NCI-H2171 (cell line): ENCODE results near the gene GIT1.

ENCODE experiments used
- DNase-seq: peaks from one replicate; lab custom pipeline; 2025; lab: John Stamatoyannopoulos, UW

Gene GIT1

DNA sequence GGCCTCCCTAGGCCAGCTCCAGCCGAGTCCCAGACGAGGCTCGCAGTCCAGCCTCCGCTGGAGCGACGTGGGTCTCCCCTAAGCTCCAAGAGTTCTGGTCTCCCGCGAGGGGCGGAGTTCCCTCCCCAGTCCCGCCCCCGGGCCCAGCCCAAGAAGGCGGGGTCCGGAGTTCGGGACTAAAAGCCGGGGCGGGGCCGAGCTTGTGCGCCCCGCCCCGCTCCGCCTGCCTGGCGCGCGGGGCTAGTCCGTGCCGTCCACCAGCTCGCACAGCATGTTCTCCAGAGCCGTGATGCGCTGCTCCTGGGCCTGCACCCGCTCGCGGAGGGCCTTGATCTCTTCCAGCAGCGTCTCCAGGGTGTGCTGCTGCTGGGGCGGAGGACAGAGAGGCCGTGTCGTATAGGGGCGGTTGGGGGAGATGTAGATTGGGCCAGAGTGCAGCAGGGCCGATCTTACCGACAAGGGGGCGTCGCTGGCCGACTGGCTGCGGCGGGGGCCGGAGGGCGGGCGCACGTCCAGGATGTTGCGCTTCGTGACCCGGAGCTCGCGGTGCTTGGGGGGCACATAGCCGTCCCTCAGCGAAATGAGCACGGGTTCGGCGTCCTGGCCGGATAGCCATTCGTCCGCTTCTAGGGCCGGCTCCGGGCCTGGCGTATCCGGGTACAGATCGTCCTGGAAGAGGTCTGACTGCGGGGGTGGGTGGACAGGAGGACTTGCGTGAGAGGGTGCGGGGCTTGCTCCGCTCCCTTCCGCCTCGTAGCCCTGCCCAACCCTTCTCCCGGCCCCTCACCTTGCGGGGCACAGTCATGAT lies 26.2 kb upstream of the GIT1 start:
- DNase-seq = peak; percentile 70

DNA sequence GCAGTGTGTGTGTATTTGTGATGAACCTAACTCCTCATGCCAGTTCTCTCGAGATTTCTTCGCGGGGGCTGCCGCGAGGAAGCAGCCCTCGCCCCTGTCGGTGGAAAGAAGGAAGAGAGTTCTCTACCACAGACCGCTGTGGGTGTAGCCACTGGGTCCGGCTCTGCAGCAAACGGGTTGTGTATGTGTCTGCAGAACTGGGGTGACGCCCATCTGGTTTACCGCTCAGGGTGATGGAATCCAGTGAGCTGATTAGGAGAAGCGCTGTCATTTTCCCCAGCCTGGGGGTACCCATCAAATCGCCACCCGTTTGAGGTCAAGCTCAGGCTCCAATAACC lies 25.6 kb upstream of the GIT1 start:
- DNase-seq = no peak

DNA sequence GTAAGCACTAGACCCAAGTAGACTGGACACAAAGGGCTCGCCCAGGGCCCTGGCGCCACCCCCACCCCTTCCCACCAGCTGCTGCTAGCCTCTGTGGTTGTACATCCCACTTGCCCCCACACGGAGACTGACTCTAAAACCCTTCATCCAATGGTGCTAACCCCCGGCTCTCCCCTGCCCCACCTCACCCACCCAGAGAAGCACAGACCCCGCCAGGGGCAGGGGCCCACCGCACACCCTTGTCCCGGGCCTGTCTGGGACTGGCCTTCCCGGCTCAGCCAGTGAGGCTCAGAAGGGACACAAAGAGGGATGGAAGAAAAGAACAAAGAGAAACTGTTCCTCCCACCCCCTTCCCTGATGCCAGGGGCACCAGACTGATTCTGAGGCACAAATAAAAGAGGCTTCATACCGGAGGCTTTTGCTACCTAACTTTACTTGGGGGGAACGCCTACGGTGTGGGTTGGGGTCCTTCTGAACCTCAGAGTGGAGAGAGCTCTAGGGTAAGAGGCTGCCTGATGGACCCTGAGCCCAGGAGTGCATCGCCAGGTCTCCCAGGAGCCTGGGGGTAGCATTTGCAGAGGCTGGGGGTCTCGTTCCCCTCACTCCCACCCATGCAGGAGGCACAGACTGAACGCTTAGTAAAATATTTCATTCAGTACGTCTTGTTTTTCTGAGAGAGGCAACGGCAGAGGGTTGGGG lies 25.1 kb upstream of the GIT1 start:
- DNase-seq = no peak

DNA sequence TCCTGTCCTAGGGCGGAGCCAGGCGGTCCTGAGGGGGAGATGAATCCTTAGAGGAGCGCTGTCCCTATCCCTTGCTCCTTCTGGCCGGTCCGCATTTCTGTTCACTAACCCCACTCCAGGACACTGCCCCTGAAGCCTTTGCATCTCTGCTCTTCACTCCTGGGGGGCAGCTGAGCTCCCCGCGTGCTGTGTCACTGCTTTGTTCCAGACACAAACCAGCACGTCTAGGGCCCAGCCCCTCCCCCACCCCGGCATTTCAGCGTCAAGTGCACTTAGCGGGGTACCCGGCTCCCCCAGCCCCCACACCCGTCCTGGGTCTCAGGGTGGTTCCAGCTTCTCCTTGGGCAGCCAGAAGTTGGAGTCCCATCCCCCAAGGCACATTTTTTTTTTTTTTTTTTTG lies 24.4 kb upstream of the GIT1 start:
- DNase-seq = no peak

DNA sequence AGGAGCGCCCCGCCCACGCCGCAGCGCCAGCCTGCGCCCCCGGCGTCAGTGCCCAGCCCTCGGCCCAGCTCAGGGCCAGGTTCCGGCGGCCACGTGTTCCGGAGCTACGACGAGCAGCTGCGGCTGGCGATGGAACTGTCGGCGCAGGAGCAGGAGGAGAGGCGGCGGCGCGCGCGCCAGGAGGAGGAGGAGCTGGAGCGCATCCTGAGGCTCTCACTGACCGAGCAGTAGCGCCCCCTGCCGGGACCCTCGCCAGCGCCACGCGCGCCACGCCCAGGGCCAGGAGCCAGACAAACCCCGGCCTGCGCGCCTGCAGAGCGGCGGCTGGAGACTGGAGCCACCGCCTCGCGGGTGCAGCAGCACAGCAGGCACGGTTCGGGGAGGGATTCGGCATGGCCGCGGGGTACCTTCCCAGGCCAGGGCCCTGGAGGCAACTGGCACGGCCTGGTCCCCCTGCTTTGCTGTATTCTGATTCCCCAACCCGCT lies 23.9 kb upstream of the GIT1 start:
- DNase-seq = no peak

DNA sequence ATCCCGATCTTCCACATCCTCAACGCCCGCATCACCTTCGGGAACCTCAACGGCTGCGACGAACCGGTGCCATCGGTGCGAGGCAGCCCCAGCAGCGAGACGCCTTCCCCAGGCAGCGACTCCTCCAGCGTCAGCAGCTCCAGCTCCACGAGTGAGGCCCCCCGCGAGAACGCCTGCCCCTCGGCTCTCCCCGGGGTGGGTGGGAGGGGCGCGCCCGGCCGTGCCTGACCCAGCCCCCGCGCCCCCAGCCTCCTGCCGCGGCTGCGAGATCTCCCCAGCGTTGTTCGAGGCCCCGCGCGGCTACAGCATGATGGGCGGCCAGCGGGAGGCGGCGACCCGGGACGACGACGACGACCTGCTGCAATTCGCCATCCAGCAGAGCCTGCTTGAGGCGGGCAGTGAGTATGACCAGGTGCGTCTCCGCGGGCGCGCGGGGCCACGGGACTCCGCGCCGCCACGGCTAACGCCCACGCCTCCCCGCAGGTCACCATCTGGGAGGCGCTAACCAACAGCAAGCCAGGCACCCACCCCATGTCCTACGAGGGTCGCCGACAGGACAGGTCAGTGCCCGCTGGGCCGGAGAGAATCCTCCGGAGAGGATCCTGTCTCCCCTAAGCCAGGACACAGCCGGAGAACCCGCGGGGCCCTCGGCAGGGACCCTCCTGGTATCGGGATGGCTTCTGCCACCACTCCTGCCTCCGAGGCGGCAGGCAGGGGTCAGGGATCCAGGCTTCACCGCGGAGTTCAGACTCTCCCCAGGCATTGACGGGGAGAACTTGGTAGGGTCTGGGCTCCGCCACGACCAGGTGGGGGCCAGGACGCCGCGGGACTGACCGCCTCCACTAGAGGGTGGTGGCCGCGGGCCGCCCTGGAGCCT lies 23.2 kb upstream of the GIT1 start:
- DNase-seq = no peak

DNA sequence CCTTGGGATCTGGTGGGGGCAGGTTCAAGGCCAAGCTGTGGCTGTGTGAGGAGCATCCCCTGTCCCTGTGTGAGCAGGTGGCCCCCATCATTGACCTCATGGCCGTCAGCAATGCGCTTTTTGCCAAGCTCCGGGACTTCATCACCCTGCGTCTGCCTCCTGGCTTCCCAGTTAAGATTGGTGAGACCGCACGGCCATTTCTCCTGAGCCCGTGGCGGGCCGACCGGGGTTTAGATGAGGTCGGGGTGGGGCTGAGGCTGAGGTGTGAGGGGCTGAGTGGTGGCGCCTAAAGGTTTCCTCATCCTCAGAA lies 22.6 kb upstream of the GIT1 start:
- DNase-seq = no peak

DNA sequence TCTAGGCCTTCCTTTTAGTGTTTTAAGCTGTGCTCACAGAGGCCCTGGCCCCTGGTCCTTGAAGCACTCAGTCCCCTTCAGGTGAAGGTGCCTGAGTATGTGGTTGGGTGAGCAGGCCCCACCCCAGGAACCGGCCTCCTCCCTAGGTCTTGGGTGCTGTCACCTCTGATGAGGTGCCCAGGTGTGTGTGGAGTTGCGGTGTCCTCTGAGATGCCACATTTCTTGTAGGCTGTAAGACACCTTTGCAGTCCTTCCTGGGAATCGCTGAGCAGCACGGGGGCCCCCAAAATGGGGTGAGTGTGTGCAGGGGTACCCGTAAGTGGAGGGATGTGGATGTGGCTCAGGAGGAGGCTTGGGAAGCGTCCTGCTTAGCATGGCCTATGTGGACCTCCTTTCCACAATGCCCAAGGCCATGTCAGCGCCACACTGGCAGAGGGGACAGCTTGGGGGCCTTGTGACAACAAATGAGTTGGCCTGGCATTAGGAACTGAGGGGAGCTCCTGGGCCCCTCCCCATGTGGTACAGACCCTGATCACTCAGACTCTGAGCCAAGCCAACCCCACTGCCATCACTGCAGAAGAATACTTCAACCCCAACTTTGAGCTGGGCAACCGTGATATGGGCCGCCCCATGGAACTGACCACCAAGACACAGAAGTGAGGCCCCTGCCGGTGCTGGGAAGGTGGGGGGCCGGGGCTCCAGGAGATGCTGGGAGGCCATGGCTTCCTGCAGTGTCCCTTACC lies 22.1 kb upstream of the GIT1 start:
- no peak for DNase-seq

DNA sequence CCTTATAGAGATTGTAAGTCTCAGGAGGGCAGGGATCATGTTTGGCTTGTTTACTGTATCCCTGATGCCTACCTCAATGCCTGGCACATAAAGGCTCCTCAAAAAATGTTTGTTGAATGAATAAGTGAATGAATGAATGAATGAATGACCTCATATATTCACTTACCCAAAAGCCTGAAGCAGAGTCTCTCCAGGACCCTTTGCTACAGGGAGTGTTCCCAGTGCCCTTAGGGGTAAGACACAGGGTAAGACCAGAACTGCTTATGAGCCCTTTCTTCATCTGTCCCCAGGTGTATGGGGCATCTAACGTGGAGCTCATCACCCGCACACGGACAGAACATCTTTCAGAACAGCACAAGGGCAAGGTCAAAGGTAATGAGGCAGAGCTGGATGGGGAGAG lies 20.9 kb upstream of the GIT1 start:
- no peak for DNase-seq

DNA sequence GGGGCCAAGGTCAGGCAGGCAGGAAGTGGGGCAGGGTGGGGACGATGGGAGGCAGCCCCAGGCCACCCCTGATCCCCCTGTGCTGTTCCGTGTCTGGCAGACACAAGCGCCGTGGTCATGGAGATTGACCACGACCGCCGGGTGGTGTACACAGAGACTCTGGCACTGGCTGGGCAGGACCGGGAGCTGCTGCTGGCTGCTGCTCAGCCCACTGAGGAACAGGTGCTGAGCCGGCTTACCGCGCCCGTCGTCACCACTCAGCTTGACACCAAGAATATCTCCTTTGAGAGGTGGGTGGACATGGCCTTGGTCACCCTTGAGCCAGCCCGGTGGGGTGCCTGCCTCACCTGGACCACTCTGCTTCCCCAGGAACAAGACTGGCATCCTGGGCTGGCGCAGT lies 19.5 kb upstream of the GIT1 start:
- no peak for DNase-seq

DNA sequence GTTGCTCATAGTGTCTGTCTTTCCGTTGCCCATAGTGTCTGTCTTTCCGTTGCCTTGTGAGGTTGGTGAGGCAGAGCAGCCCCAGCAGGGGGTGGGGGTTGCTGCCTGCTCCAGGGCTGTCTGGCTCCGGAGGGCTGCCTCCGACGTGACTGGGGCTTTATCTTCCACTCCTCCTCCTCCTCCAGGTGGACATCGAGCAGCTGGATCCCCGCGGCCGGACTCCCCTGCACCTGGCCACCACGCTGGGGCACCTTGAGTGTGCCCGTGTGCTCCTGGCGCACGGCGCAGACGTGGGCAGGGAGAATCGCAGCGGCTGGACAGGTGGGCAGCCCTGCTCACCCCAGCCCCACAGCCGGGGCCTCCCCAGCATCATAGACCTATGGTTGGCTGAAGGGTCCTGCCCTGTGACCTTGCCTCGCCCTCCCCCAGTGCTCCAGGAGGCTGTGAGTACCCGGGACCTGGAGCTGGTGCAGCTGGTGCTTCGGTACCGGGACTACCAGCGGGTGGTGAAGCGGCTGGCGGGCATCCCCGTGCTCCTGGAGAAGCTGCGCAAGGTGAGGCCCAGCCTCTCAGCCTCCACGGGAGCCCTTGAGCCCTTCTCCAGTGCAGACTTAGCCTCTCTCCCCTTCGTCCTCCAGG lies 18.2 kb upstream of the GIT1 start:
- DNase-seq = no peak

DNA sequence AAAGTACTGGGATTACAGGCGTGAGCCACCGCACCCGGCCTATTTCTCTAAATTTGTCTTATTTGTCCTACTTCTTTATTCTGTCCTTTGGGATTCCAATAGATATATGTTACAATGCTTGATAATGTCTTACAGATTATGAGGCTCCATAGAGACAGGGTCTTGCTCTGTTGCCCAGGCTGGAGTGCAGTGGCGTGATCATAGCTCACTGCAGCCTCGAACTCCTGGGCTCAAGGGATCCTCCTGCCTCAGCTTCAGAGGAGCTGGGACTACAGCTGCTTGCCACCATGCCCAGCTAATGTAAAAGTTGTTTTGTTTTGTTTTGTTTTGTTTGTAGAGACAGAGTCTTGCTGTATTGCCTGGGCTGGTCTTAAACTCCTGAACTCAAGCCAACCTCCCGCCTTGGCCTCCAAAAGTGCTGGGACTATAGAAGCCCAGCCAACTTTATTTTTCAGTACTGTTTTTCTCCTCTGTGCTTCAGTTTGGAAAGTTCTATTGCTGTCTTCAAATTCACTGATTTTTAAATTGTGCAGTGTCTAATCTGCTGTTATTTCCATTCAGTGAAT lies 13.7 kb upstream of the GIT1 start:
- no peak for DNase-seq

DNA sequence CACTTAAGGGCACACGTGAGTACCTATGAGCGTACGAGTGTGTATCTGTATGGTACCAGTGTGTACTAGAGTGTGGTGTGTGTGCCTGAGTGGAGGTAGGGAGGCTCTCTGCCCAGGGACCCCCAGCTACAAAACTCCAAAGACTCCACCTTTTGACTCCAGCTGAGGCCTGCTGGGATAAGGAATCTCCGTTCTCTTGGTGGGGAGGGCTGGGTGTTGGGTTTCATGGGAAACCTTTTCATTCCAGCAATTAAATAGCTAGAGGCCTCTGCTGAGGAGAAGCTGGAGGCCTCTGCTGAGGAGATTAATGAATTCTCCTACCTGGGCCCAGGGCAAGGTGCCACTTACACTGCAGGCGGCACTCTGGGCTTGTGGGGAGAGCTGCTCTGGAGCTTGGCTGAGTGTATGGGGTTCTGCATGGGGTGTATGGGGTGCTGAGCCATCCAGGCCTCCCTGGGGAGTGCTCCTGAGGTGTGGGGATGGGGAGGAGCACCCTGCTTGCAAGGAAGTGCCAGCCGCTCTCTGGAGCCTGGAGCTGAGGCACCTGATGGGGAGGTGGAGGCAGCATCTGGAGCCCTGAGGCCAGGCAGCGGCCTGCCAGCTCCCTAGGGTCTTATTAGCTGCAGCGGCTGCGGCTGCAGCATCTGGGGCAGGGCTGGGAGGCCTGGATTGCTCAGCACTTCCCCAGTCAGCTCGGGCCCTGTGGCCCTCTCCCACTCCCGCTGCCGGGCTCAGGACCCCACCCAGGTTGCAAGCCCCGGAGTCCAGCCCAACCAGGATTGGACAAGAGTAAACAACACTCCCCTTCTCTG lies 8.1 kb upstream of the GIT1 start:
- DNase-seq = peak; percentile 88

DNA sequence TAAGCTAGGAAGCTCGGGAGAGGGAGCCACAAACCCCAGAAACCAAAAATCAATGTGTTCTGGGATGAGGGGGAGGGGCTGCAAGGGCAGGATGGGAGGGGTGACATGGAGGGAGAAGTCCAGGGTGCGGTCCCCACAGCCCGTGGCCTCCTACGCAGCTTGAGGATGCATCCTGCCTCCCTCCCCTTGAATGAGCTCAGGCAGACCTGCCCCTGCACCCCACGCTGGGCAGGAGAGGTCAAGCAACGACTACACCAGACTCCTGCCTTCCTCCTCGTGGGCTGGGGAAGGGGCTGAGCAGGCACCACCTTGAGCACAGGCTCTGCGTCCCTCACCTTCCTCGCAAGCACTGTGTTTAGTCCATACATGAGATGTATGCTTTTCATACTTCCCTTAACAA lies 7.4 kb upstream of the GIT1 start:
- DNase-seq = no peak

DNA sequence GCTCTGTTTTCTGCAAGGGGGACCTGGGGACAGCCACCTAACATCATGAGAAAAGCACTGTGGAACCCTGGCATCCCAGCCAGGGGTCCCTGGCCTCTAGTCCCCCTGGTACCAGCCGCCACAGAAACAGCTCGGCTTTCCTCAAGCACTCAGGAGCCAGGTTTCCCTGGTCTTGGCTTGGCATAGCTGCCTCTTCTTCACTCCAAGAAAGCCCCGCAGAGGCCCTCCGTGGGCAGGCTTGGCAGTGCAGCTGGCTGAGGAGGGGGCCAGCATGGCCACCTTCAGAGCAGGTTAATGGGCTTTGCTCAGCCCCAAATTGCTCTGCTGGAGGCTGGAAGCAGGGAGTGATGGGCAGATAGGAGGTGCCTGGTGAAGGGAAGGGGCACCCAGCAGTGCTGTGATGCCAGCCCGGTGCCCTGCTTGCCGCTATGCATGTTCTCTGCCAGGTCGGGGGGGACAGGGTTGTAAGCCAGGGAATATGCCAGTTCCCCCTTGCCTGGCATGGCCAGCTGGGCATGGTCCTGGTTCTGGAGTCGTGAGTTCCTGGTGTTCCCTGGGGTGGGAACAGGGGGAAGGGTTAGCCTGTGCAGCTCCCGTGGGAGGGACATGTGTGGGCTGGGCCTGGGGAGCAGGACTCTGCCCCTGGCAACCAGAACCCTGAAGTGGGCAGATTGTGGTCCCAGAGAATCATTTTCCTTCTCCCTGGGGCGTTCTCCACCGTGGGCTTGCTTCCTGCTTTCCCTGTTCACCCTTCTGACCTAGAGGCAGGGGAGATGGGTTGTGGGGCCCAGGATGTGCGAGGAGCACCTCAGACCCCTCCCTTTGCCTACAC lies 6.7 kb upstream of the GIT1 start:
- no peak for DNase-seq

DNA sequence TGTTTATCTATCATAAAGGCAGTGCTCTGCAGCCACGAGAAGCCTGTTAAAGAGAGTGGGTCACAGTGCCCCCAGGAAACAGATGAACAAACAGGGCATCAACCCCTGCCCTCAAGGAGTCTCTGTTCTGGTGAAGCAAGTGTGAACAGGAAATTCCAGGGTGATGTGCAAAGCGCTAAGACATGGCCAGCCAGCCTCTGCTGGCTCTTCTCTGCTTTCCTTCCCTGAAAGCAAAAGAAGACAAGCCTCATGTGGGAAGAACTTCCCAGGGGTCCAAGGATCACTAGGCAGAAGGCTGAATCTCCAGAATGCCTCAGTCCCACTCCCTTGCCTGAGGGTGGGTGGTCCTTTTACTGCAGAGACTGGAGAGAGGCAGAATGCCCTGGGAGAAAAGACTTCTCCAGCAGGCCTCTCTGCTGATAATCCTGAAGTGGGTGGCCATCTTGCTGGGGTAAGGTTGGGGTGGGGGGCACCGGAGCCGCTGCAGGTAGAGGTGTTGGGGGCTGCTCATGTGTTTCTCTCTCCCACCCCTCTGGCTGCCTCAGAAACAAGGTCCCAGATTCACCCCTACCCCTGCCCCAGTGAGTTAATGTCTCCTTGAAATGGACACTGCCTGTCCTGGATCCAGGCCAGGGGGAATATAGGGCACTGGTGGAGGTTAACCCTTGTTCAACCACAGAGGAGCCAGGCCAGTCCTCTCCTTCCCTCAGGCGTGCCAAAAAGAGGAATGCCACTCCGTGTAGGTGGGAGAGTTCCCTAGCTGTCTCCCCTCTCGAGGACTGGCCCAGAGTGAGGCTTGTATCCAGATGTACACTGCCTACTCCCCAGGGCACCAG lies 5.9 kb upstream of the GIT1 start:
- DNase-seq = no peak

DNA sequence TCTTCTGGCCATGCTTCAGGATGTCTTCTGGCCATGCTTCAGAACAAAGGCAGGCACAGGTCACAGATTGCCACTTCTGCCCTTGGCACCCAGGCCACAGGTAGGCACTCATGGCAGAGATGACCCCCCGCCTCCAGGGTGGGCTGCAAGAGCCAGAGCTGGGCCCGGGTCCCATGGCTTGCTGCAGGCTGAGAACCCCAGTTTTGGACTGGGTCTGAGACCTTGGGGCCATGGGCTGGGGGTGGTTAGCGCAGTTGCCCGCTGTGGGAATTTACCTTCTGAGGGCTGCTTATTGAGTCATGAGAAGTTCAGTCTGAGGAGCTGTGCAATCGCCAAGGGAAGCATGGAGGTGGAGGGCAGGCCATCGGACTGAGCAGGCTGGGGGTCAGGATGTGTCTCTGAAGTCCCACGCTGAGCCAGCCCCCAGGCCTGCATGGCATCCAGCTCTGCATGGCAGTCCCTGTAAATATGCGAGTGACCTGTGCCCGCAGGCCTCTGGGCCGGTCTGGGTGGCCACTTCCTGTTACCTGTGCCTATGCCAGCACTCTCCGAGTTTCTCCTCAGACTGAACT lies 5.2 kb upstream of the GIT1 start:
- DNase-seq = no peak
